ENCODE data around the gene SLC26A4.

DNA sequence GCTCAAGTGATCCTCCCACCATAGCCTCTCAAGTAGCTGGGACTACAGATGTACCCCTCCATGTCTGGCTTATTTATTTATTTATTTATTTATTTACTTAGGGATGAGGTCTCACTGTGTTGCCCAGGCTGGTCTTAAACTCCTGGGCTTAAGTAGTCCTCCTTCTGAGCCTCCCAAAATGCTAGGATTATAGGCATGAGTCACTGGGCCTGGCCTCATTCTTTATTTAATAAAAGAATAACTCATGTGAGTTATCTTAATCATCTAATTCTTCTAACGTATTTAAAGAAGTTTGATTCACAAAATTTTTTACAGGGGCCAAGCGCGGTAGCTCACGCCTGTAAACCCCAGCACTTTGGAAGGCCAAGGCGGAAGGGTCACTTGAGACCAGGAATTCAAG lies 8.0 kb upstream of the SLC26A4 start:
- TF ChIP-seq POLR2A (IDR thresholded peaks at IDR 0.05) (no peak), POLR2AphosphoS5 (IDR thresholded peaks at IDR 0.05) (no peak)
- TF ChIP-seq, protein P1, sequence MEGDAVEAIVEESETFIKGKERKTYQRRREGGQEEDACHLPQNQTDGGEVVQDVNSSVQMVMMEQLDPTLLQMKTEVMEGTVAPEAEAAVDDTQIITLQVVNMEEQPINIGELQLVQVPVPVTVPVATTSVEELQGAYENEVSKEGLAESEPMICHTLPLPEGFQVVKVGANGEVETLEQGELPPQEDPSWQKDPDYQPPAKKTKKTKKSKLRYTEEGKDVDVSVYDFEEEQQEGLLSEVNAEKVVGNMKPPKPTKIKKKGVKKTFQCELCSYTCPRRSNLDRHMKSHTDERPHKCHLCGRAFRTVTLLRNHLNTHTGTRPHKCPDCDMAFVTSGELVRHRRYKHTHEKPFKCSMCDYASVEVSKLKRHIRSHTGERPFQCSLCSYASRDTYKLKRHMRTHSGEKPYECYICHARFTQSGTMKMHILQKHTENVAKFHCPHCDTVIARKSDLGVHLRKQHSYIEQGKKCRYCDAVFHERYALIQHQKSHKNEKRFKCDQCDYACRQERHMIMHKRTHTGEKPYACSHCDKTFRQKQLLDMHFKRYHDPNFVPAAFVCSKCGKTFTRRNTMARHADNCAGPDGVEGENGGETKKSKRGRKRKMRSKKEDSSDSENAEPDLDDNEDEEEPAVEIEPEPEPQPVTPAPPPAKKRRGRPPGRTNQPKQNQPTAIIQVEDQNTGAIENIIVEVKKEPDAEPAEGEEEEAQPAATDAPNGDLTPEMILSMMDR (IDR thresholded peaks at IDR 0.05), result no peak
